ENCODE measurements around the gene GRIA3. TPM values are rescaled to one million over a fixed set of nuclear protein-coding genes. Genes with fewer than 3 reads are reported as not detected.

The GRIA3 gene
- polyA plus RNA-seq, 3 donors = 2.1 to 2.7 (median 2.3) TPM

GRCh38 chrX:123186801-123187200 lies 2.7 kb downstream of the GRIA3 start:
- DNase-seq (ENCODE audit: extremely low read depth in 1 of 11, low read depth in 9 of 11, low spot score in 4 of 11) = no peak

GRCh38 chrX:123188081-123188480 lies 4.0 kb downstream of the GRIA3 start:
- DNase-seq (ENCODE audit: extremely low read depth in 1 of 11, low read depth in 9 of 11, low spot score in 4 of 11) = no peak

GRCh38 chrX:123189338-123189737 lies 5.3 kb downstream of the GRIA3 start:
- no peak for DNase-seq (ENCODE audit: extremely low read depth in 1 of 11, low read depth in 9 of 11, low spot score in 4 of 11)

GRCh38 chrX:123190096-123190495 lies 6.0 kb downstream of the GRIA3 start:
- DNase-seq (ENCODE audit: extremely low read depth in 1 of 11, low read depth in 9 of 11, low spot score in 4 of 11) = no peak

GRCh38 chrX:123193101-123193500 lies 9.0 kb downstream of the GRIA3 start:
- DNase-seq (ENCODE audit: extremely low read depth in 1 of 11, low read depth in 9 of 11, low spot score in 4 of 11) = no peak

GRCh38 chrX:123199338-123199737 lies 15.3 kb downstream of the GRIA3 start:
- no peak for DNase-seq (ENCODE audit: extremely low read depth in 1 of 11, low read depth in 9 of 11, low spot score in 4 of 11)

- no peak for DNase-seq (ENCODE audit: extremely low read depth in 1 of 11, low read depth in 9 of 11, low spot score in 4 of 11)
Measured at GRCh38 chrX:123201720-123202119, 17.6 kb downstream of the GRIA3 start.

GRCh38 chrX:123202523-123202922 lies 18.4 kb downstream of the GRIA3 start:
- DNase-seq (ENCODE audit: extremely low read depth in 1 of 11, low read depth in 9 of 11, low spot score in 4 of 11) = no peak

- DNase-seq (ENCODE audit: extremely low read depth in 1 of 11, low read depth in 9 of 11, low spot score in 4 of 11) = no peak
Measured at GRCh38 chrX:123203772-123204171, 19.7 kb downstream of the GRIA3 start.

GRCh38 chrX:123206176-123206575 lies 22.1 kb downstream of the GRIA3 start:
- peak in 2 of 11 donors; percentile 15 to 36 for DNase-seq (ENCODE audit: extremely low read depth in 1 of 11, low read depth in 9 of 11, low spot score in 4 of 11)

- no peak for DNase-seq (ENCODE audit: extremely low read depth in 1 of 11, low read depth in 9 of 11, low spot score in 4 of 11)
Measured at GRCh38 chrX:123210252-123210651, 26.2 kb downstream of the GRIA3 start.

GRCh38 chrX:123215397-123216089 lies 31.5 kb downstream of the GRIA3 start:
- no peak for DNase-seq (ENCODE audit: extremely low read depth in 1 of 11, low read depth in 9 of 11, low spot score in 4 of 11)

GRCh38 chrX:123217077-123217476 lies 33.0 kb downstream of the GRIA3 start:
- DNase-seq (ENCODE audit: extremely low read depth in 1 of 11, low read depth in 9 of 11, low spot score in 4 of 11) = no peak

- DNase-seq (ENCODE audit: extremely low read depth in 1 of 11, low read depth in 9 of 11, low spot score in 4 of 11) = no peak
Measured at GRCh38 chrX:123217728-123218127, 33.6 kb downstream of the GRIA3 start.

- no peak for DNase-seq (ENCODE audit: extremely low read depth in 1 of 11, low read depth in 9 of 11, low spot score in 4 of 11)
Measured at GRCh38 chrX:123219916-123220315, 35.8 kb downstream of the GRIA3 start.

GRCh38 chrX:123222920-123223319 lies 38.8 kb downstream of the GRIA3 start:
- DNase-seq (ENCODE audit: extremely low read depth in 1 of 11, low read depth in 9 of 11, low spot score in 4 of 11) = no peak

- no peak for DNase-seq (ENCODE audit: extremely low read depth in 1 of 11, low read depth in 9 of 11, low spot score in 4 of 11)
Measured at GRCh38 chrX:123223409-123223808, 39.3 kb downstream of the GRIA3 start.

GRCh38 chrX:123223859-123224258 lies 39.8 kb downstream of the GRIA3 start:
- DNase-seq (ENCODE audit: extremely low read depth in 1 of 11, low read depth in 9 of 11, low spot score in 4 of 11) = no peak

- no peak for DNase-seq (ENCODE audit: extremely low read depth in 1 of 11, low read depth in 9 of 11, low spot score in 4 of 11)
Measured at GRCh38 chrX:123230798-123231197, 46.7 kb downstream of the GRIA3 start.

GRCh38 chrX:123236859-123237258 lies 52.8 kb downstream of the GRIA3 start:
- DNase-seq (ENCODE audit: extremely low read depth in 1 of 11, low read depth in 9 of 11, low spot score in 4 of 11) = no peak

GRCh38 chrX:123237271-123237670 lies 53.2 kb downstream of the GRIA3 start:
- no peak for DNase-seq (ENCODE audit: extremely low read depth in 1 of 11, low read depth in 9 of 11, low spot score in 4 of 11)

All from renal cortex interstitium (tissue), 11 donors.